Measurements from ENCODE around the gene NEK10. TPM values are rescaled to one million over a fixed set of nuclear protein-coding genes. Genes with fewer than 3 reads are reported as not detected.

Gene NEK10
- total RNA-seq, 1 donor from 2014 or later, result 15.5 TPM

GRCh38 chr3:27108322-27108721 lies 260.9 kb downstream of the NEK10 start:
- DNase-seq (ENCODE audit: low read depth), result no peak

- DNase-seq (ENCODE audit: low read depth), result no peak
These were observed 263.3 kb downstream of the NEK10 start for GRCh38 chr3:27105904-27106303.

- no peak for DNase-seq (ENCODE audit: low read depth)
These were observed 272.0 kb downstream of the NEK10 start for GRCh38 chr3:27097182-27097581.

GRCh38 chr3:27095553-27096222 lies 273.5 kb downstream of the NEK10 start:
- DNase-seq (ENCODE audit: low read depth), result no peak

- no peak for DNase-seq (ENCODE audit: low read depth)
These were observed 274.5 kb downstream of the NEK10 start for GRCh38 chr3:27094721-27095120.

GRCh38 chr3:27093771-27094170 lies 275.4 kb downstream of the NEK10 start:
- no peak for DNase-seq (ENCODE audit: low read depth)

- DNase-seq (ENCODE audit: low read depth), result no peak
These were observed 278.7 kb downstream of the NEK10 start for GRCh38 chr3:27090275-27091041.

GRCh38 chr3:27089645-27090044 lies 279.5 kb downstream of the NEK10 start:
- no peak for DNase-seq (ENCODE audit: low read depth)

GRCh38 chr3:27089068-27089467 lies 280.1 kb downstream of the NEK10 start:
- DNase-seq (ENCODE audit: low read depth), result peak; percentile 68

GRCh38 chr3:27085829-27086730 lies 283.1 kb downstream of the NEK10 start:
- peak; percentile 55 for DNase-seq (ENCODE audit: low read depth)

GRCh38 chr3:27081992-27082607 lies 287.1 kb downstream of the NEK10 start:
- no peak for DNase-seq (ENCODE audit: low read depth)

GRCh38 chr3:27081566-27081965 lies 287.6 kb downstream of the NEK10 start:
- no peak for DNase-seq (ENCODE audit: low read depth)

GRCh38 chr3:27080258-27080525 lies 289.0 kb downstream of the NEK10 start:
- no peak for DNase-seq (ENCODE audit: low read depth)

GRCh38 chr3:27079427-27080257 lies 289.5 kb downstream of the NEK10 start:
- no peak for DNase-seq (ENCODE audit: low read depth)

- peak; percentile 40 for DNase-seq (ENCODE audit: low read depth)
These were observed 290.8 kb downstream of the NEK10 start for GRCh38 chr3:27078246-27078913.

GRCh38 chr3:27076815-27077630 lies 292.2 kb downstream of the NEK10 start:
- no peak for DNase-seq (ENCODE audit: low read depth)

- no peak for DNase-seq (ENCODE audit: low read depth)
These were observed 294.3 kb downstream of the NEK10 start for GRCh38 chr3:27074914-27075313.

GRCh38 chr3:27073912-27074311 lies 295.3 kb downstream of the NEK10 start:
- no peak for DNase-seq (ENCODE audit: low read depth)

- no peak for DNase-seq (ENCODE audit: low read depth)
These were observed 296.2 kb downstream of the NEK10 start for GRCh38 chr3:27072810-27073651.
